IPS DF 6.9 (cell line): Measurements from ENCODE around the gene GLB1L.

Experiments
- DNase-seq: peaks from one replicate; pipeline ENCODE4 v3.0.0-alpha.2; 2013; ENCODE audit warnings: low read depth, low spot score
- H3K27ac ChIP-seq: one replicate; pipeline ENCODE4 v1.5.1; 2013; ENCODE audit warnings: low read length, control low read depth
- H3K27me3 ChIP-seq: 2 replicates; pipeline ENCODE4 v1.6.1; 2013; ENCODE audit warnings: mild to moderate bottlenecking, low read length; ENCODE audit not compliant: control insufficient read depth, insufficient read depth
- H3K36me3 ChIP-seq: 2 replicates; pipeline ENCODE4 v1.6.1; 2013; ENCODE audit warnings: low read length; ENCODE audit not compliant: control insufficient read depth, insufficient read depth
- H3K4me1 ChIP-seq: 2 replicates; pipeline ENCODE4 v1.6.1; 2013; ENCODE audit warnings: low read length; ENCODE audit not compliant: control insufficient read depth, insufficient read depth
- H3K4me3 ChIP-seq: 2 replicates; pipeline ENCODE4 v1.5.1; 2013; ENCODE audit warnings: mild to moderate bottlenecking, low read length
- H3K9me3 ChIP-seq: 2 replicates; pipeline ENCODE4 v1.6.1; 2013; ENCODE audit warnings: low read length, inconsistent platforms; ENCODE audit not compliant: control insufficient read depth, insufficient read depth
- WGBS: extraction: QIAGEN DNeasy Blood & Tissue Kit; methylation state at CpG from one replicate; pipeline ENCODE4 v1.1.7; 2013; ENCODE audit warnings: mixed read lengths, missing lambda C conversion rate; ENCODE audit not compliant: insufficient read length, insufficient coverage; 5-methylcytosine and 5-hydroxymethylcytosine counted together

Gene GLB1L

GRCh38 chr2:219223831-219224610, 21.2 kb downstream of the GLB1L start:
- Histone ChIP-seq H3K9me3 (no peaks in the 10 kb centered on the region), H3K4me1 (0 out of 2 replicates have a peak, but pooled peaks cover 3% of the 10 kb centered on the region), H3K36me3 (peaks cover 30% of the 10 kb centered on the region), H3K4me3 (no peak overlapping the region), H3K27me3 (no peaks in the 10 kb centered on the region), H3K27ac (no peak overlapping the region)
- WGBS, result no CpG with 5 or more reads among the region's 31 CpGs
- no peak for DNase-seq

DNA sequence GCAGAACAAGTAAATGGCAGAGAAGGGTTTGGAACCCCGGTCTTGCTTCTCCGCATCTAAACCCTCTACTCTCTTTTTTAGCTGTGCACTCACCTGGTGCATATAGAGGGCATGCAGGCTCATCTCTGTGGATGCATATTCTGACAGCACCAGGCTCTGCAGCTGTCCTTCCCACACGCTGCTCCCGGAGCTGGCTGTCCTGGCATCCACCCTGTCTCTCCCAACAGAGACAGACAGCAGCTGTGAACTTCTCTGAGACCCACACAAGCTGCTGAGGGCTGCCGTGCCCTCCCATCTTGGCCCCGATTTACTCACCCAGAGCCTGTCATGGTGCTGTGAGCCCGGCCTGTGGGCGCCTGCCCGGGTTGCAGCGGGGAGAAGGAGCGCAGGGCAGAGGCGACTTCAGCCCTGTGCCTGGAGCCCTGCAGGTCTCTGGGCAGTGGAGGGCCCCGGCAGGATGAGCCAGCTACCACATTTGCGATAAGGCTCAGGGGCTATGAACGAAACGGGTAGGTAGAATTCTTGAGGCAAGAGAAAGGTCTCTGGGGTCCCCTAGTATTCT, 23.2 kb downstream of the GLB1L start:
- Histone ChIP-seq H3K9me3 (no peaks in the 10 kb centered on the region), H3K27me3 (no peaks in the 10 kb centered on the region), H3K4me1 (peaks cover 2% of the 10 kb centered on the region; the same call in 1 of the 2 replicates), H3K27ac (no peak overlapping the region), H3K4me3 (no peak overlapping the region), H3K36me3 (peaks cover 30% of the 10 kb centered on the region)
- no CpG with 5 or more reads among the region's 16 CpGs for WGBS
- no peak for DNase-seq

DNA sequence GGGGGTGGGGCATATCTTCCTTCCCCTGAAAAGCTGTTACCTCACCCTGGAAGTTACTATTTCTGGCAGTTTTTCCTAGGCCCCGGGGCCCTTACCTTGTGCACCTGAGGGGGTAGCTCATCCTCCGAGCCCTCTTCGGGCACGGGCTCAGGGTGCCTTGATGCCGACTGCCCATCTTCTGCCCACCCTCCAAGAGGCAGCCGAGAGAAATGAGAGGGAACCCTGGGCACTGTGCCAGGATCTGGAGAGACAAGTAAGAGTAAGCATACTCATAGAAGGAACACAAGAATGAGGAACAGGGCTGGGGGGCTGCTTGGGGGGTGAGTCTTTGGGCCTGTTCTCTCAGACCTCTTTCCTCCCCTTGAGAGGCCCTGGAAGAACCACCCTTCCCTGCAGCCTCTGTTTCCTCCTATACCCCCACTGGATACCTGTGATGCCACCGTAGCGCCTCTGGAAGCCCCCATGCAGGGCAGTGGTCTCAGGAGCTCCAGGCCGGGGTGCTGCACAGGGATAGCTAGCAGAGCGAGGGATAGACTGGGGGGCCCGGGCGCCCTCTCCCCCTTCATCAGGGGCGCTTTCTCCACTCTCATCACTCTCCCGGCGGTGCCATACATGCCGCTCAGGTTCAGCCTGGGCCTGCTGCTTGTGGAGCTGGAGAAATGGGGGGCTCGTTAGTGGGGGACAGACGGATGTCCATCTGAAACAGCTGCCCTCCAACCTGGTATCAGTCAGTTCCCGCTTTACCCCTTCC, 24.4 kb downstream of the GLB1L start:
- Histone ChIP-seq H3K27me3 (no peaks in the 10 kb centered on the region), H3K27ac (no peak overlapping the region), H3K9me3 (no peaks in the 10 kb centered on the region), H3K4me1 (peaks cover 6% of the 10 kb centered on the region), H3K36me3 (peaks cover 30% of the 10 kb centered on the region), H3K4me3 (no peak overlapping the region)
- no CpG with 5 or more reads among the region's 19 CpGs for WGBS
- DNase-seq, result no peak

DNA sequence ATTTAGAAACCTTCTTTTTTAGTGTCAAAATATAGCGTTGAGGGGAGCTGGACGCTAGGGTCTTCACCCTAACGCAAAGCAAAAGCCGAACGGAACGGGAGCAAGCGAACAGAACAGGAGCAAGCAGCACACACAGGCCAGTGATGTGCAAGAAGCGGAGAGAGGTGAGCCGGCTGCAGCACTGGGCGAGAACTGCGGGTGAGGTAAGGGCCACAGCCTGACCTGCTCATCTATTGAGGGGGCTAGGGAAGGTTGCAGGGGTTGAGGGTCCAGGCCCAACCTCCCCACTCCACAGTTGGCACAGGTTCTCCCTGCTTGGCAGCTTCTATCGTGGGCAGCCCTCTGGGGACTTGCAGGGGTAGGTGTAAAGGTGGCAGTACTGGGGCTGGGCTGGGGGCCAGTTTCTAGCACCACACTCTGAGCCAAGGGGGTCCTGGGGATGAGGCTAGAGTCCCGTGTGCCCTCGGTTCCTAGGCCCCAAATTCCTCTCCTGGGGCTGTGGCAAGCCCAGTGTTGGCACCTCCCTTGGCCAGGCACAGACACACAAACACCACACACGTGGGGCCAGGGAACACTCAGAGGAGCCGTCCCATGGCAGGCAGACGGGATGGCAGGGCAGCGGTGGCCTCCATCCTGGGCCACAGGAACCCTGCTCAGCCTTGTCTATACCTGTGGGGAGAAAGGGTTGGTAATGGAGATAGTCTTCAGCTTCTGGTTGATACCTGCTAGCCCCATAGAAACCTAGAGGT, 25.3 kb downstream of the GLB1L start:
- WGBS, result no CpG with 5 or more reads among the region's 18 CpGs
- Histone ChIP-seq H3K27me3 (no peaks in the 10 kb centered on the region), H3K27ac (no peak overlapping the region), H3K4me3 (no peak overlapping the region), H3K36me3 (peaks cover 29% of the 10 kb centered on the region), H3K9me3 (no peaks in the 10 kb centered on the region), H3K4me1 (peaks cover 6% of the 10 kb centered on the region)
- DNase-seq, result no peak

- peak; percentile 82 for DNase-seq
- H3K9me3 ChIP-seq, result no peaks in the 10 kb centered on the region
- H3K4me3 ChIP-seq, result peak within 1 kb of the TSS; percentile 61
- H3K27ac ChIP-seq, result no peak within 1 kb of the TSS
- no peaks in the 10 kb centered on the region for H3K27me3 ChIP-seq
- H3K36me3 ChIP-seq, result peaks cover 28% of the 10 kb centered on the region
- H3K4me1 ChIP-seq, result peaks cover 6% of the 10 kb centered on the region
- no CpG with 5 or more reads among the region's 71 CpGs for WGBS
These were observed 26.2 kb downstream of the GLB1L start, which contains the start of gene ABCB6 for GRCh38 chr2:219218732-219219701. TSS of gene ABCB6 (minus strand) at chr2:219218958. CDS start at chr2:219218673, 285 bp downstream.

DNA sequence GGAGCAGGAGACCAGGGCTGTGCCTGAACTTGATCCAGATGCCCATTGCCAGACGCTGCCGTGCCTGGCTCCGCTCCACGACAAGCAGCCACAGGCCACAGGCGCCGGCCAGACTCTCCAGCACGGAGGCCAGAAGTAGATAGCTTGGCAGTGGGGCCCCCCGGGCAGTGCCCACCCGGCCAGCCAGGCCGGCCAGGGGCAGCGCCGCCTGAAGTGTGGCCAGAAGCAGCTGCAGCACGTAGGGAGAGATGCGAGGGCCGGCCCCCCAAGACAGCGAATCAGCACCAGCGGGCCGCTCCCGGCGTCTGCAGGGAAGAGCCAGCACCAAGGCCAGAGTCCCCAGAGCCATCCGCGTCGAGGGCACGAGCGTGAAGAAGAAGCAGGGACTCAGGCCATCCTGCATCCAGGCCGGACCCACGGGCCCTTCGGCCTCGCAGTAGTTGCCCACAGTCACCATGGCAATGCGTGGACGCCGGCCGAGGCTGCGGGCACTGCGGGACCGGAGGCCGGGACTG, 27.0 kb downstream of the GLB1L start:
- no peaks in the 10 kb centered on the region for H3K27me3 ChIP-seq
- no CpG with 5 or more reads among the region's 37 CpGs for WGBS
- peaks cover 6% of the 10 kb centered on the region for H3K4me1 ChIP-seq
- peaks cover 22% of the 10 kb centered on the region for H3K36me3 ChIP-seq
- H3K9me3 ChIP-seq, result no peaks in the 10 kb centered on the region
- H3K4me3 ChIP-seq, result peak overlapping the region; percentile 61
- no peak overlapping the region for H3K27ac ChIP-seq
- DNase-seq, result no peak

DNA sequence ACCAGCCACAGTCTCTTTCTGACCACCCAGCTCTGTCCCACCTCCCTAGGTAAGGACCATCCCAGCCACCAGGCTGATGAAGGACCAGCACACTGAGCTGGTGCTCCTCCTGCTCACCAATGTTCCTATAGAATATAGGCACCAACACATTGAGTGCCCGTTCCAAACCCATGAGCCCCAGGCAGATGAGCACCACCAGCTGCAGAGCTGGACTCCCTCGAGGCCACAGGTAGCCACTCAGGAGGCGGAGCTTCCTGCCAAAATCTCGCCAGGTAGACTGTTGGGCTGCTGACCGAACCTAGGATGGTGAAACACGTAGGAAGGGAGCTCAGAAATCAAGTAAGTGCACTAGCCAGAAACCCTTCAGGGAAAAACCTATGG, 28.7 kb downstream of the GLB1L start:
- no peak overlapping the region for H3K27ac ChIP-seq
- no peak for DNase-seq
- H3K27me3 ChIP-seq, result no peaks in the 10 kb centered on the region
- no peaks in the 10 kb centered on the region for H3K9me3 ChIP-seq
- H3K4me3 ChIP-seq, result no peak overlapping the region
- peaks cover 18% of the 10 kb centered on the region; the same call in 1 of the 2 replicates for H3K36me3 ChIP-seq
- WGBS, result no CpG with 5 or more reads among the region's 6 CpGs
- H3K4me1 ChIP-seq, result peaks cover 6% of the 10 kb centered on the region

- no peak overlapping the region for H3K27ac ChIP-seq
- peaks cover 20% of the 10 kb centered on the region; the same call in 1 of the 2 replicates for H3K36me3 ChIP-seq
- no peak for DNase-seq
These were observed 29.2 kb downstream of the GLB1L start for GRCh38 chr2:219215871-219216534.

DNA sequence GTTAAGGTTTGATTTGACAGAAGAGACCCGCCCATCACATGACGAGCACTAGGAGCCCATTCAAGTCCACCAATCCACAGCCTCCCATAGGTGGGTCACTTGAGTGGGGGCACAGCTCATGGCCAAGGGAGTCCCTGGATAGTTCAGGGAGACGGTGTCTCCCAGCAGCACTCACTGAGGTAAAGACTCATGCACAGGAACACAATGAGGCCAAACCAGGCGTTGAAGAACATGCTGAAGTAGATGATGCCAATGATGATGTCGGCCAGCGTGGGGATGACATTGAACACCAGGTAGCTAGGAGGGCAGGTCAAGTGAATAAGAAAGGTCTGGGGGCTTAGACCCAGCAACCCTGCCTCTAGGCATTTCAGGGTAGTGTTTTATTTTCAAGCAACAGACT, 30.5 kb downstream of the GLB1L start:
- H3K27ac ChIP-seq, result no peak overlapping the region
- peaks cover 24% of the 10 kb centered on the region for H3K36me3 ChIP-seq
- no CpG with 5 or more reads among the region's 6 CpGs for WGBS
- H3K27me3 ChIP-seq, result no peaks in the 10 kb centered on the region
- no peak overlapping the region for H3K4me3 ChIP-seq
- H3K9me3 ChIP-seq, result no peaks in the 10 kb centered on the region
- H3K4me1 ChIP-seq, result peaks cover 6% of the 10 kb centered on the region
- DNase-seq, result no peak

More at GRCh38 chr2:219215871-219216534, 29.2 kb downstream of the GLB1L start:
- no CpG with 5 or more reads among the region's 27 CpGs for WGBS
- H3K4me1 ChIP-seq, result peaks cover 6% of the 10 kb centered on the region
- no peaks in the 10 kb centered on the region for H3K27me3 ChIP-seq
- H3K4me3 ChIP-seq, result no peak overlapping the region
- H3K9me3 ChIP-seq, result no peaks in the 10 kb centered on the region
